Effector CD4-positive, alpha-beta T cell (primary cell): Measurements from ENCODE around the gene ALOX5AP.

Source experiments
- DNase-seq: peaks from one replicate; pipeline ENCODE4 v3.0.0-alpha.2; 2020

The ALOX5AP gene

DNA sequence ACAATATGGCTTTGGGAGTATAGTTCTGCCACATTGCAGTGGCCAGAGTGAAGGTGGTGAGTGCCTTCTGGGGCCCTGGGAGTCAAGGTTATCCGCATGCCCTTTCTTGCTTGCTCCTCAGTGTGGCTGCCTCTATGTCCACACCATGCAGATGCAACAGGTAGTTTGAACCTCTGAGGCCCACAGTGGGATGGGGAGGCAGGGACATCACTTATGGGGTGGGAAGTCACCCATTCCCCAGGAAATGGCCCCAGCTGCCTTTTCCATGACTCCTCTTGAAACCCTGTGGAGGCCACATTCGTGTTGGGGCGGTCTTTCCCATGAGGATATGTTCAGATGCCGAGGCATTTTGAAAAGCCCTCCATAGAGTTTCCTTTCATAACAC is 20.0 kb upstream of the ALOX5AP start:
- DNase-seq: no peak

DNA sequence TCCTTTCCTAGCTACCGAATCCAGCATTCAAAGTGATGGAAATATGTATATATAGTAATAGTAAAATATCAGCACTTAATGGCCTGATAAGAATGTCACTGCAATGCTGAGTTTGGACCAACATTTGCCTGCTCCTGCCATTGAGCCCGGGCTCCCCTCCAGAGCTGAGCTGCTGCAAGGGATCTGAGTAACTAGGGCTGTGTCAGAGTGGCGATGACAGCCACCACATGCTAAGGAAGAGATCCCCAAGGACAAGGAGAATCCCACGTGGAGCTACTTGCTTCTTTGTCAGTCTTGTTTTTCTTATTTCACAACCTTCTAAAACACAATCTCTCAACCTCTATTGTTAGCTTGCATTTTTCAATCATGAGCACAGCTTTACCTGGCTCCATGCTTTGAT is 19.5 kb upstream of the ALOX5AP start:
- DNase-seq: no peak

DNA sequence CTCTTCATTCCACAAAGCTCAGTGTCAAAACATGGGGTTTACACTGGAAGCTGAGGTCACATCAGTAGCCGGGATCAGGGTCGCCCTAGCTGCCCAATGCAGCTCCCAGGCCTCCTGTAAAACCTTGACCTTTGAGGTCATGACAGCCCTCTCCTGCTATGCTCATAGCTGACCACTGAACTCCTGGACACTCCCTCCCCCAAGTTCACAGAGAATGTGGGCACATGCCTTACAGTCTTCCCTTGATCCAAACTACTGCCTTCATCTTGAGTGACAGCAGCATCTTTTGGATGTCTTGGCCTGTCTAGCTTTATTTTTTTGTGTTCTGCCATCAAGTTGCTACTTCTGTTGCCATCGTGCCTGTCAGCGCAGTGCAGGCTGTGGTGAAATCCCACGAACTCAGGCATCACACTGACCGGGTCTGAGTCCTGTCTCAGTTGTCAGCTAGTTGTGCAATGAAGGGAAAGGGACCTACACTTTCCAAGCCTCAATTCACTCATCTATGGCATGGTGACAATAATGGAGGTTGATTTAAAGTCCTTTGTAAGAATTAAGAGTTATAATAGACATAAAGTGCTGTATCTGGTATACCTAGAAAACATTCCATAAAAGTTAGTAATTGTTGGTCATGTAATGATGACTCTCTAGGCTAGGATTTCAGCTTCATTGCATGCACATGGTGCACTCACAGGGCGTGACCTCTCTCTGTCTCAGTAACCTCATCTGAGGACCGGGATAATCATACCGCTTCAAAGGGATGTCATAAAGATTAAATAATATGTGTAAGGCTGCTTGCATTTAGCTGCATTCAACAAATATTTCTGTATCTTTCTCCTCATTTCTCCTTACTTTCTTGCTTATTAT is 16.4 kb upstream of the ALOX5AP start:
- DNase-seq: no peak

DNA sequence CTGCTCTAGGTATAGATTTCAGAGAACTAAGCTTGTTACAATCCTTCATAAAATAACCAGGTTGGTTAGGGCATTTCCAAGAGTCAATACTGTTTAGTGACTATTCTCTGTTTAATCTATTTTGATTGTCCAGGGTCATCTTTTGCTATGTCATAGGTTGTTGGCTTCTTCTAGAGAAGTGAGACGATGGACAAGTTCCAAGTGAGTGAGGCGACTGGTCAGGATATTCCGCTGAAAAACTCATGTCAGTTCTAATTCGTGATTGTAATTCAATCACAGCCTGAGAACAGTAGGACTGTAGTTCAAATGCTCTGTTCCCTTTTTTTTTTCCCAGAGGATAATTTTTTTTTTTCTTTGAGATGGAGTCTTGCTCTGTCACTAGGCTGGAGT is 15.8 kb upstream of the ALOX5AP start:
- DNase-seq: no peak

DNA sequence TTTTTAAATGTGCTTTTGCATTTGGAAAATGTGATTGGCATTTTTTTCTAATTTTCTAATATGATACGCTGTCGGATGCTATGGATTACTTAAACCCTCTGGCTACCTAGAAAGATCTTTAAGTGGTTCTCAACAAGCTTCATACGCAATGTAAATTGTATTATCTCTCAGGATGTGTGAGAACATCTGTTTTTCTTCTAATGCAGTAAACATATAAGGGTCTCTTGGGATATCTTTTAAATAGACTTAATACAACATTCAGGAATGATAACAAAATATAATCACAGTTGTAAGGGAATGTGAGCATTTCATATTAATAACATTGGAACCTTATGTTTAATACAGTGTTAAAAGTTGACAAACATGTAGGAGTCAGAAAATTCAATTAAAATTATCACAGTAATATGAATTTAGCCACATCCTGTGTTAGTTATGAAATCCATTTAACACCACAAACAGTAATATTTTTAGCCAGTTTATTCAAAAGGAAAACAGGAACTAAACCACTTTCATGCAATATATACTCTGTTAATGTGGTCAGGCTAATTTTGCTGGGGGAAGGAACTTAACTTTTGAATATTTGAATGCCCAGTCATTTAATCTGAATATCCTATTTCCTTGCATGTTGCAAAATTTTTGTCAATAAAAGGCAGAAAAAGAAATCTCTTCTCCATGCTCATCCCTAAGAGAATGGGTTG is 15.0 kb upstream of the ALOX5AP start:
- DNase-seq: no peak

DNA sequence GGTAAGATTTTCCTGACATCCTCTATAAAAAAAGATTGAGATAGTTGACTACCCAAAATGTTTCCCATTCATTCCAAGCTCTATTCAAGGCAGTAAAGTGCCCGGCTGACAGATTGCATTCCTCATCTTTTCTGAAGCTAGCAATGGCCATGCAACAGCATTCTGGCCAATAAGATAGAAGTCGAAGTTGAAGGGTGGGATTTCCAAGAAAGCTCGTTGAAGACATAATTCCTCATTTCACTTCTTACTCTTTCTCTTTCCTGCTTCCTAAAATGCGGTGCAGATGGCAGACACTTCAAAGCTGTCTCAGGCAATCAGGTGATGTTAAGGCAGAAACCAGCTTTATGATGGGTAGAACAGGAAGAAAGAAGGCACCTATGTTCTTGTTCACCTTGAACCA is 13.4 kb upstream of the ALOX5AP start:
- no peak for DNase-seq

DNA sequence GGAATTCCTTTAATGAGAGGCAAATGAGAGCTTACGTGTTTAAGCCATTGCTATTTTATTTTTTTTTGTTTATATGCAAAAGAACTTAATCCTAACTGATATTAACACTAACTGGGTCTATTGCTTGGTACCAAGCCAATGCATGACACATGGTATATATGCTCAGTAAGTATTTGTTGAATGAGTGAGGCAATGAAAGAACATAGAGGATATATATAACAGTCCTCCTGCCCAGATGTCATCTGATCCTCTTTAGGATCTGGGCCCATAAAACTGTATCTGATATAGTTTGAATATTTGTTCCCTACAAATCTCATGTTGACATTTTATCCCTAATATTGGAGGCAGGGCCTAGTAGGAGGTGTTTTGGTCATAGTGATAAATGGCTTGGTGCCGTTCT is 13.0 kb upstream of the ALOX5AP start:
- no peak for DNase-seq

DNA sequence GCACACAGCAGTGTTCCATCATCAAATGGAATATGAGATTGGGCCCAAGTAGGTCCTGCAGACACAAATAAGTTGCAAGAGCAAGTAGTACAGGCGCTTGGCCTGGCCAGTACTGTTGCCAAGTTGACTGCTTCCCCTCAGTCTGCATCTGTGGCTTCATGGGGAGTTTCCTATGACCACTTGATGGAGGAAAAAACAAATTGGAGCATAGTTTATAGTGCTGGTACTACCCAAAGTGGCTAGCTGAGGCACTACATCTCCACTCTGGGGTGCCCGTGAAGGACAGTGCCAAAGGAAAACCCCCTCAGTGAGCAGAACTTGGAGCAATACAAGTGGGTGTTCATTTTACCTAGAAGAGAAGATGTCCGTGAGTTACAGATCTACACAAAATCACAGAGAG is 10.6 kb upstream of the ALOX5AP start:
- no peak for DNase-seq

DNA sequence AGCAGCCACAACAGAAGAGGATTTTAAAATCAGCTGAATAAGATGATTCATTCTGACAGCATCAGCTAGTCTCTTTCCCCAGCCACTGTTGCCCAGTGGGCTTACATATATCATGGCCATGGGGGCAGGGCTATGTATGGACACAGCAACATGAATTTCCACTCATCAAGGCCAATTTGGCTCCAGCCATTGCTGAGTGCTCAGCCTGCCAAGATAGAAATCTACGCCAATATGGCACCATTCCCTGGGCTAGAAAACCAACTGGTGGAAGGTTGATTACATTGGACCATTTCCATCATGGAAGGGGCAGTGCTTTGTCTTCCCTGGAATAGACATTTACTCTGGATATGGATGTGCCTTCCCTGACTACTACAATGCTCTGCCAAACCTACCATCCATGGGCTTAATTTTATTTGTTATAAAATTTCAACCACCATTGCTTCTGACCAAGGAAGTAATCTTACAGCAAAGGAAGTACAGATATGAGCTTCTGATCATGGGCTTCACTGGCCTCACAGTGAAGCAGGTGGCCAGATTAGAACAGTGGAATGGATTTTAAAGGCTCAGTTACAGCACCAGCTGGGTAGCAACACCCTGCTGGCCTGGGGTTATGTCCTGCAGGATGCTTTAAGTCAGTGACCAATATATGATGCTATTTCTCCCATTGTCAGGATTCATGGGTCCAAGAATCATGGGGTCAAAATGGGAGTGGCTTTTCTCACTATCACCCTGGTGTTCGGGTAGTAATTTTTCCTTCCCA is 9.8 kb upstream of the ALOX5AP start:
- DNase-seq: no peak

DNA sequence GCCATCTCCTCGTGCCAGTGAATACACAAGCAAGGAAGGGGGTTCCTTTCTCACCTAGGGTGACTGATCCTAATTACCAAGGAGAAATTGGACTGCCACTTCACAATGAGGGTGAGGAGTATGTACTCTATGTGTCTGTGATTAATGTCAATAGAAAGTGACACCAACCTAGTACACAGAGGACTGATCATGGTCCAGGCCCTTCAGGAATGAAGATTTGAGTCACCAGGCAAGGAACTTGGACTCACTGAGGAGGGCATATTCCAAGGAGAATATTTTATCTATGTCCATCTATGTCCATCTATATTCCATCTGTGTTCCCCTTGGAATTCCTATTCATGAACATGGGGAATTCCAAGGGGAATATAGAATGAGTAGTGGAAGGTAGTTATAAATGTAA is 9.2 kb upstream of the ALOX5AP start:
- DNase-seq: no peak

DNA sequence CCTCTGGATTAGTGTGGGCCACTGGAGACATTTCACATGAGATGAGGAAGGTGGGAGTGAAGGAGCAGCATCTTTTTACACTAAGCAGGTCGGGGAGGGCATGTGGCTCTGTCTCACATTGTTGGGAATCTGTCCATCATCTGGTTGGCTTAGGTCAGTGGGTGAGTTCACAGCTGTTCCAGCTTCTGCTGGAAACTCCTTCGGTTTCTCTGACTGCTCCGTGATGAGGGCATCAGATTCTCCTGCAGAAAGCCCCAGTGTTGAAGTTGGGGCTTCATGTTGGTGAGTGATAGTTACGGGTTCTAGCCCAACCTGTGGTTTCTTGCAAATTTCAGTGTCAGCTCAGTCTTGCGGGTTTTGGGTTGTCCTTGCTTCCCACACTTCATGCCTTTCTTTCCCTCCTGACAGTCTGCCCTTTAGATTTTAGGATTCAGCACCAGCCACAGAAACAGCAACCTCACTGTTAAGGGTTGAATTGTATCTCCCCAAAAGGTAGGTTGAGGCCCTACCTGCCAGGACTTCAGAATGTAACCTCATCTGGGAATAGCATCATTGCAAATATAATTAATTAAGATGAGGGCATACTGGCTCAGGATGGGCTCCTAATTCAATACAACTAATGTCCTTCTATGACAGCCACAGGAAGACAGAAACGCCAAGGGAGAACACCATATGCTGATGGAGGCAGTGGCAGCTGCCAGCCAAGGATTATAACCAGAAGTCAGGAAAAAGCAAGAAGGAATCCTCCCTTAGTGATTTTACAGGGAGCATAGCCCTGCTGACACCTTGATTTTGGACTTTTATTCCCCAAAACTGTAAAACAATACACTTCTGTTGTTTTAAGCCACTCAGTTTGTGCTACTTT is 7.6 kb upstream of the ALOX5AP start:
- no peak for DNase-seq

DNA sequence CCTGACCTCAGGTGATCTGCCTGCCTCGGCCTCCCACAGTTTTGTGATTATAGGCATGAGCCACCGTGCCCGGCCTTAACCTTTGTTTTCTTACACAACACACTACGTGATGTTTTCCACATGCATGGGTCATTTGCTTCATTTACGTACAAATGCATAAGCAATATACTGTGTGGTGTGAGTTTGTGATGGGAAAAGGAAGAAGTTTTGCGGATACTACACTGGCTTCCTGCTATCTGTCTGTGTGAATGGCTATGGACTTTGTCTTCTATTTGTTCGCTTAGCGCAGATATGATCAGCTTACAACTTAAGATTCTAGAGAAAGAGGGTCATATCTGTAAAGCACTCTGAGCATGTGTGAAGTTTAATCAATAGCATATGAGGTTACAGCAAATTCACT is 5.5 kb upstream of the ALOX5AP start:
- no peak for DNase-seq

DNA sequence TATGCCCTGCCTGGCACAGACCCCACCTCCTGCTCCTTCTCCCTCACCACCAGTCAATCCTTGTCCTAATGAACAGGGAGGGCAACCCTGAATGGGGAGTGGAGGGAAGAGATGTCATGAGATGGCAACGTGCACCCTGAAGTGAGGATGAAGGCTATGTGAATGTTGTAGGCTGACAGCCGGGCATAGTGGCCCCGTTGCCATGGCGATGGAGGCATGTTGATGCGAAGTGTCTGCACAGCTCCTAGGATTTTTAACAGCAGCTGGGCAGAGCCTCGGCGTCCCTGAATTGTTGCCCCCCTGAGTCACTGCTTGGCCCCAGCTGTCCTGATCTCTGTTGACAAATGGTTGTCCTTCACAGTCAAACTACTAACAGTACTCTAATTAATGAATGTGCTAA is 4.8 kb upstream of the ALOX5AP start:
- DNase-seq: no peak

DNA sequence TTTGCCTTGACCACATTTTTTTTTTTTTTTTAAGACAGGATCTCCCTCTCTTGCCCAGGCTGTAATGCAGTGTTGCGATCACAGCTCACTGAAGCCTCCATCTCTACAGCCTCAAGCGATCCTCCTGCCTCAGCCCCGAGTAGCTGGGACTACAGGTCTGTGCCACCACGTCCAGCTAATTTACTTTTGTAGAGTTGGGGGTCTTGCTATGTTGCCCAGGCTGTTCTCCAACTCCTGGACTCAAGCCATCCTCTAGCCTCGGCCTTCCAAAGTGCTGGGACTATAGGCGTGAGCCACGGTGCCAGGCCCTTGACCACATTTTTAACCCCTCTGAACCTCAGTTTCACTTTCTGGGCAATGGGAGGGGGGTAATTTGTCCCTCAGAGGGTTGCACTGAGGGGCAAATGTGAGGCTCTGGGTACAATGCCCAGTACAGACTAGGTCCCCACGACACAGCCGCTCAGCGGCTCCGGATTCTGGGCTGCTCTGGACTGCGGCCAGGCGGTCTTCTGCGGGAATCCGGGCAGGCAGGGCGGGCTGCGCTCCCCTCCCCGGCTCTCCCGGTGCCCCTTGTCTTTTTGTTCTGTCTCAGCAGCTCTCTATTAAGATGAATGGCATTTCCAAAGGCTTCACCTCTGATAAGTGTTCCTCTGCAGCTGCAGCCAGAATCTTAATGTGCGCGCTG is 3.8 kb upstream of the ALOX5AP start:
- DNase-seq: no peak

DNA sequence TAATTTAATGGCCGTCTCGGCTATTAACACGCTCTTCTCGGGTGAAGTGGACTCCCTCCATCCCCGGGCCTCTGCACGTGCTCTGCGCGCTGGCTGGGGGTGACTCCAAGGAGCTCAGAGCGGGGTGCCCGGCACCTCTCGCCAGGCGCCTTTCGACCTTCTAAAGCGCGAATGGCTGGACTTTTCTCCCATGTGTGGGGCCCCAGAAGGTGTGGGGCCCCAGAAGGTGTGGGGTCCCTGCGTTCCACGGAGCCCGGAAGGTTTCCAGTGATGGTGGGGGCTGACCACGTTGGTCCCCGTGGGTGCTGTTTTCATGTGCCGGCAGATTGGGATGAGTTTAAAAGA is 3.3 kb upstream of the ALOX5AP start:
- no peak for DNase-seq

DNA sequence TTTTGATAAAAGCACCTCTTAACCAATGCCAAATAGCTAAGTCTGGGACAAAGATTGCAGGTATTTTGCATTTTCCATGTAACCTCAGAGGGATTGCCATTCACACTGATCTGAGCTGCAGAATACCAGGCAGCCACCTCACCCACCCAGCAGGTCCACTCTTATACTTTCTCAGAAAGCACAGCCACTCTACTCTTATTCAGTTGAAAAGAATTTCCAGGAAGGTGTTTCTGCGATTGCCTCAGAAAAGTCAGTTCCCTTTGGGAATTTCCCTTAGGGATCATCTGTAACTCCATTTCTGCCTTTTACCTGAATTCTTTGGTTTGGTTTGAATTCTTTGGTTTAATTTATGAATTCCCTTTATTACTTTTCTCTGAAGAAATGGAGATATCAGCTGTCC is 904 bp upstream of the ALOX5AP start:
- DNase-seq: no peak

DNA sequence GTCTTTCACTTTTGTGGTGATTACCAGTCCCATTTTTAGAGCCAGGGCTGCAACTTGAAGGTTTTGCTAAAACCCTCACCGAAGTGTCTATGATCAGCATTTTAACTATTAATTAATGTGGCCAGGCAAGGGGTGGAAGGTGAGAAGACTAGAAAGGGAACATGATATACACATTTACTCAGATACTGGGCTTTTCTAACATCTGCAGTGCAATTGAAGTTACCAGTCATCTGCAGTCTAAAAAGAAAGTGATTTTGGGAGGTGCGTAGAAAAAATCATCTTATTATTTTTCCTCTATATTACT is 481 bp downstream of the ALOX5AP start:
- no peak for DNase-seq

DNA sequence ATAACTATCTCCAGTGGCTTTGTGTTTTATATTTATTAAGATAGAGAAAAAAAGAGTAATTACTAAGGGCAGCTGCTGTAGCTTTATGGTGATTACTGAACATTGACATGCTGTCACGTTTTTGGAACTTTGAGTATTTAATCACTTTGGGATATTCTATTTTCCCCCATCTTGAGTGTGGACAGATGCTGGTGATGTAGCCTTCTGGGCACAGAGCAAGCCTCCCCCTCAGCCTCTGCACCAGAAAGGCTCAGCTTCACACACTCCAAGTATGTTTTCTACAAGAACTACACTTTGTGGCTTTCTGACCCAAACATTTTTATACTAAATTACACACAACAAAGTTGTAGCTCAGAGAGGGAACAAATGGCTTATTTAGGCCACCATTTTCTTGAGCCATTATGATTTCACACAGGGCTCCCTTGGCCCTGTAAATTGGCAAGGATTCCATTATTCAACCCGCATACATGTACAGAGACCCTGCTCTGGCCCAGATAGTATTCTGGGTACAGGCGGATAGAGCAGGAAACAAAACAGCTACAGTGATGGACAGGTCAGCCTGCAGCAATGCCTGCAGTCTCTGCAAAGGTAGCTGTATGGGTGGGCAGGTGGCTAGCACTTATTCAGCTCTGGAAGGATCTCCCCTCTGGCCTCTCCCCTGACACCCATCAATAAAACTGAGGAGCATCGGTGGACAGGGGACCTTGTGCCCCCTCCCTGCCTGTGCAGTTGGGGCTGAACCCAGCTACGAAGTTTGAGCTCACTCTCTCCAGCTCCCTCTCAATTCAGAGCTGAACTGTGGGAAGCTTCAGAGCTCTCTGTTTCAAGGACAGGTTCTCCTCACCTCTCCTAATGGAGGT is 1.3 kb downstream of the ALOX5AP start:
- DNase-seq: no peak

DNA sequence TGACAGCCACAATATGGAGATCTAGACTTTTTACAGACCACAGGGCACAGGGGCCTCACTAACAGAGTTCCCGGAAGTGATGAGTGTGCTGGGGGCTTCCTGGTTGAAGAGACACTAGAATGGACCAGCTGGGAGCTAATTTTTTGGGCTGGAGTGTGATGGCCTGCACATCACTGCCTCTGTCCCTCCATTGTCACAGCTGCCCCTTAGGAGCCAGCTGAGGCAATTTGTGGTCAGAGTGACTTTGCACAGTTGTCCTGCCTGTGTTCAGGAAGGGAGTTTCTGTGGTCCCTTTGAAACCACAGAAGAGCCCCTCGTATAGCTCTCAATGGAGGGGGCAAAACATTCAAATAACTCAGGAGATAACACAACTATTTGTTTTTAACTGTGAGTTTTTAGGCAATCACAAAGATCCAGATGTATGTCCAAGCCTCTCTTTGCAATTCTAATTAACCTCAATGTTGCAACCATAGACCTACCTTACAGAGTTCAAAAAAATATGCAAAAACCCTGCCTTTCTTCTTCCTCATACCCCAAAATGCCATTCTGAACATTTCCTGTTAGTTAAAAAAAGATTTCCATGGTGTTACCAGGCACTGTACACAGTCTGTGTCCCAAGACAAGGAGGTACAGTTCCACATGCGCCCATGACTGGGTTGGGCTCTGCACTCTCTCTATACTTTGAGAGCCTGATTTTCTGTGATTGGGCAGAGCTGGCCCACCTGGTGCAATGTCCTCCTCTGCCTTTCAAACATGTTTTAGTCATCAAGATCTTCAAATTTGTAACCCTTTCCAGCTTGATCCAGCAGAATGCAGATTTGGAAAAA is 2.4 kb downstream of the ALOX5AP start:
- no peak for DNase-seq

DNA sequence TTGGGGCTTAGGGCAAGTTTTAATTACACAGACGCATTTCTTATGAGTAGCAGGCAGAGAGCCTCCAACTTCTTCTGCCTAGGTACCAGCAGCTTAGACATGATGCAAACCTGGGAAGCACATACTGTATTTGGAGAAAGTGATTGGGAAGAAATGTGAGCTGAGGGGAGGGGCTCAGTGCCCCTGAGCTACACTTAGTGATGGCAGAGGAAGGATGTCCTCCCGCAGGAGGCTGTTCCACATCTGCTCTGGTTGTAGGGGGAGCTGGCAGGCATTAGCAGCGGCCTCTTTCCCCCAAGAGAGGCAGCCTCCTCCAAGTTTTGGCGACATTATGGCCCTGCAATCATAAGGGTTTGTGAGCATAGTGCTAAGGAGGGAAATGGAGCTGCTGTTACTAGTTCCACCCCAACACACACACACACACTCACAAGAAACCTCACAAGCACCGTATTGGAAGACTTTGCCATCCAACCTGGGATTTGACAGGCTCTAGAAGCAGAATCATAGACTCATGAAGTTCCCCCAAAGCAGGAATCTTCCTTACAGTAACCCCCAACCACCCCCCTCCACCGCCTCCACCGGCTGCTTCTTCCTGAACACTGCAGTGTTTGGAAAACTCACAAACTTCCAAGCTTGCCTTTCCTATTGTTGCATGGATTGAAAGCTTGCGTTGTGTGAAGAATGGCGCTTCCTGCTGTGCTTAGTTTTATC is 3.3 kb downstream of the ALOX5AP start:
- no peak for DNase-seq
